ENCODE measurements around the gene COL16A1.

Gene COL16A1

DNA sequence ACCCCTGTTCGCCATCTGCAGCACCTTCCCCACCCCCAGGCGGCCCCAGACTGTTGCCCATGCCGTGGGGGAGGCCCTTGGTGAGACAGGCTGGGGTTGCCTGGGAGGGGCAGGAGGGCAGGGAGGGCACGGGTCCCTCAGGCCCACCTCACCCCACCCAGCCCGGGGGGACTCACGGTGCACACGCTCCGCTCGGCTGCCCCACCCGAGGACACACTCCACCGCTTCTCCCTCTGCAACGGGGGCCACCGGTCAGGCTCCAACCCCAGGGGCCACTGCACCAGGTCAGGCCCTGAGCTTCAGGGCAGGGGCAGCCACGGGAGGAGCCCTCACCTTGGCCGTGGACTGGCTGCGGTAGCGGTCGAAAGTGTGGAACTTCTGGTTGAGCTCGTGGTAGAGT, 24.0 kb upstream of the COL16A1 start:
- Histone ChIP-seq H3K36me3 (ENCODE audit: control insufficient read depth, low read length) (no peaks in the 10 kb centered on the region), H3K79me2 (ENCODE audit: control insufficient read depth, low read length) (no peaks in the 10 kb centered on the region), H3F3A (ENCODE audit: control insufficient read depth, insufficient read depth) (no peaks in the 10 kb centered on the region), H3K27ac (ENCODE audit: low read depth, low read length) (no peak overlapping the region), H3K9me2 (replicated peaks; ENCODE audit: control insufficient read depth, low read length) (no peaks in the 10 kb centered on the region), H3K4me1 (ENCODE audit: control insufficient read depth, low read length) (peaks cover 5% of the 10 kb centered on the region), H3K4me3 (ENCODE audit: low read length) (no peak overlapping the region), H3K9me3 (ENCODE audit: control insufficient read depth, insufficient read depth, low read length) (no peaks in the 10 kb centered on the region), H3K4me2 (ENCODE audit: low read length) (no peak overlapping the region), H3K27me3 (ENCODE audit: control insufficient read depth, low read length) (no peaks in the 10 kb centered on the region), H4K20me1 (ENCODE audit: control insufficient read depth, insufficient read depth, low read depth, low read length) (no peaks in the 10 kb centered on the region)
- TF ChIP-seq, protein P1, sequence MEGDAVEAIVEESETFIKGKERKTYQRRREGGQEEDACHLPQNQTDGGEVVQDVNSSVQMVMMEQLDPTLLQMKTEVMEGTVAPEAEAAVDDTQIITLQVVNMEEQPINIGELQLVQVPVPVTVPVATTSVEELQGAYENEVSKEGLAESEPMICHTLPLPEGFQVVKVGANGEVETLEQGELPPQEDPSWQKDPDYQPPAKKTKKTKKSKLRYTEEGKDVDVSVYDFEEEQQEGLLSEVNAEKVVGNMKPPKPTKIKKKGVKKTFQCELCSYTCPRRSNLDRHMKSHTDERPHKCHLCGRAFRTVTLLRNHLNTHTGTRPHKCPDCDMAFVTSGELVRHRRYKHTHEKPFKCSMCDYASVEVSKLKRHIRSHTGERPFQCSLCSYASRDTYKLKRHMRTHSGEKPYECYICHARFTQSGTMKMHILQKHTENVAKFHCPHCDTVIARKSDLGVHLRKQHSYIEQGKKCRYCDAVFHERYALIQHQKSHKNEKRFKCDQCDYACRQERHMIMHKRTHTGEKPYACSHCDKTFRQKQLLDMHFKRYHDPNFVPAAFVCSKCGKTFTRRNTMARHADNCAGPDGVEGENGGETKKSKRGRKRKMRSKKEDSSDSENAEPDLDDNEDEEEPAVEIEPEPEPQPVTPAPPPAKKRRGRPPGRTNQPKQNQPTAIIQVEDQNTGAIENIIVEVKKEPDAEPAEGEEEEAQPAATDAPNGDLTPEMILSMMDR (IDR thresholded peaks at IDR 0.05; ENCODE audit: low read depth, low read length, poor library complexity, severe bottlenecking) = no peak
- TF ChIP-seq EZH2phosphoT487 (IDR thresholded peaks at IDR 0.05; ENCODE audit: borderline replicate concordance, low read length) = no peak

DNA sequence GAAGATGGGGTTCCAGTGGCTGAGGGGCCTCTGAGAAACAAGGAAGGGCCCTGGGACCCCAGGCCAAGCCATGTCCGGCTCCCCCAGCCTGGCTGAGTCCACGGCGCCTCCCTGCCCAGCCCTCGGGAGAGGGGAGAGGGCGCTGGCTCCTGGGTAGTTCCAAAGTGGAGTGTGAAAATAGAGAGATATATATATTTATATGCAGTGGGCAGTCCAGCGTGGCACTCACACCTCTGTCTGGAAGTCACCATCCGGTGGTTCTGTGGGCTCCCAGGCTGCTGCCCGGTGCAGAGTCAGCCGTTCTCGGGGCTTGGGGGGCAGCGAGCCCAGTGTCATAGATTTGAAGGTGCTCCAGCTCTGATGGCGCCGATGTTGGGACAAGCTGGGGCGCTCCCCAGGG, 23.4 kb upstream of the COL16A1 start:
- Histone ChIP-seq H3K9me3 (ENCODE audit: control insufficient read depth, insufficient read depth, low read length) (no peaks in the 10 kb centered on the region), H3F3A (ENCODE audit: control insufficient read depth, insufficient read depth) (no peaks in the 10 kb centered on the region), H3K9me2 (replicated peaks; ENCODE audit: control insufficient read depth, low read length) (no peaks in the 10 kb centered on the region), H3K36me3 (ENCODE audit: control insufficient read depth, low read length) (no peaks in the 10 kb centered on the region), H3K27me3 (ENCODE audit: control insufficient read depth, low read length) (0 out of 2 replicates have a peak, but pooled peaks cover 3% of the 10 kb centered on the region), H3K4me3 (ENCODE audit: low read length) (no peak overlapping the region), H4K20me1 (ENCODE audit: control insufficient read depth, insufficient read depth, low read depth, low read length) (no peaks in the 10 kb centered on the region), H3K27ac (ENCODE audit: low read depth, low read length) (no peak overlapping the region), H3K4me1 (ENCODE audit: control insufficient read depth, low read length) (peaks cover 5% of the 10 kb centered on the region), H3K4me2 (ENCODE audit: low read length) (no peak overlapping the region), H3K79me2 (ENCODE audit: control insufficient read depth, low read length) (no peaks in the 10 kb centered on the region)
- TF ChIP-seq, protein P1 (IDR thresholded peaks at IDR 0.05; ENCODE audit: low read depth, low read length, poor library complexity, severe bottlenecking) = no peak
- TF ChIP-seq EZH2phosphoT487 (IDR thresholded peaks at IDR 0.05; ENCODE audit: borderline replicate concordance, low read length) = no peak

DNA sequence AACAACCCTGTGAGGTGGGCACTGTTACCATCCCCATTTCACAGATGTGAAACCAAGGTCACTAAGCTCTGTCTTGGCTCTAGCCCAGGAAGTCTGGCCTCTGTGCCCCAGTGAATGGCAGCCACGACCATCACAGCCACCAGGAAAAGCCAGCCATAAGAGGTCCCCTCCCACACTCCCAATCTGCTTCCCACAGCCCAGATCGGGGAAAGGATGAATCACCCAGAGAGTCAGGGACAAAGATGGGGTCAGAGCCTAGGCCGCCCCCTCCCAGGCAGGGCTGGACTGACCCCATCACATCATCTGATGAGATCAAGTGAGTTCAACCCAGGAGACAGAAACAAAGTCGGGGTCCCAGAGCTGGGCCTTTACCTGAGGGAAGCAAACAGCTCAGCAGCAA, 22.9 kb upstream of the COL16A1 start:
- Histone ChIP-seq H4K20me1 (ENCODE audit: control insufficient read depth, insufficient read depth, low read depth, low read length) (no peaks in the 10 kb centered on the region), H3K79me2 (ENCODE audit: control insufficient read depth, low read length) (no peaks in the 10 kb centered on the region), H3K9me2 (replicated peaks; ENCODE audit: control insufficient read depth, low read length) (no peaks in the 10 kb centered on the region), H3K27ac (ENCODE audit: low read depth, low read length) (no peak overlapping the region), H3K4me3 (ENCODE audit: low read length) (no peak overlapping the region), H3K27me3 (ENCODE audit: control insufficient read depth, low read length) (peaks cover 5% of the 10 kb centered on the region; the same call in 1 of the 2 replicates), H3K4me1 (ENCODE audit: control insufficient read depth, low read length) (peaks cover 5% of the 10 kb centered on the region), H3K9me3 (ENCODE audit: control insufficient read depth, insufficient read depth, low read length) (no peaks in the 10 kb centered on the region), H3K36me3 (ENCODE audit: control insufficient read depth, low read length) (no peaks in the 10 kb centered on the region), H3K4me2 (ENCODE audit: low read length) (no peak overlapping the region), H3F3A (ENCODE audit: control insufficient read depth, insufficient read depth) (no peaks in the 10 kb centered on the region)
- no peak for TF ChIP-seq EZH2phosphoT487 (IDR thresholded peaks at IDR 0.05; ENCODE audit: borderline replicate concordance, low read length)
- TF ChIP-seq, protein P1 (IDR thresholded peaks at IDR 0.05; ENCODE audit: low read depth, low read length, poor library complexity, severe bottlenecking) = no peak

All from DOHH2 (cell line).